GM18951 (cell line): Measurements from ENCODE around the gene ALS2CL.
"Not testable (repeated sequence)": the region's sequence is repeated elsewhere in the genome, so short reads cannot be mapped to it uniquely, and the experiment has no call there.

Source experiments
- POLR2A ChIP-seq: IDR thresholded peaks from 4 replicates; pipeline ENCODE4 v1.6.1; 2011; ENCODE audit warnings: mild to moderate bottlenecking; ENCODE audit not compliant: insufficient read length, insufficient read depth; ENCODE audit errors: extremely low read depth
- in situ Hi-C: fragments of 300-500 bp; cut with MboI; formaldehyde crosslinking; loops from one replicate; pipeline ENCODE4 v1.12.0; 2022; ENCODE audit warnings: low sequenced_read_pairs, mixed read lengths, inconsistent platforms; ENCODE audit not compliant: unreplicated experiment

ALS2CL gene, protein sequence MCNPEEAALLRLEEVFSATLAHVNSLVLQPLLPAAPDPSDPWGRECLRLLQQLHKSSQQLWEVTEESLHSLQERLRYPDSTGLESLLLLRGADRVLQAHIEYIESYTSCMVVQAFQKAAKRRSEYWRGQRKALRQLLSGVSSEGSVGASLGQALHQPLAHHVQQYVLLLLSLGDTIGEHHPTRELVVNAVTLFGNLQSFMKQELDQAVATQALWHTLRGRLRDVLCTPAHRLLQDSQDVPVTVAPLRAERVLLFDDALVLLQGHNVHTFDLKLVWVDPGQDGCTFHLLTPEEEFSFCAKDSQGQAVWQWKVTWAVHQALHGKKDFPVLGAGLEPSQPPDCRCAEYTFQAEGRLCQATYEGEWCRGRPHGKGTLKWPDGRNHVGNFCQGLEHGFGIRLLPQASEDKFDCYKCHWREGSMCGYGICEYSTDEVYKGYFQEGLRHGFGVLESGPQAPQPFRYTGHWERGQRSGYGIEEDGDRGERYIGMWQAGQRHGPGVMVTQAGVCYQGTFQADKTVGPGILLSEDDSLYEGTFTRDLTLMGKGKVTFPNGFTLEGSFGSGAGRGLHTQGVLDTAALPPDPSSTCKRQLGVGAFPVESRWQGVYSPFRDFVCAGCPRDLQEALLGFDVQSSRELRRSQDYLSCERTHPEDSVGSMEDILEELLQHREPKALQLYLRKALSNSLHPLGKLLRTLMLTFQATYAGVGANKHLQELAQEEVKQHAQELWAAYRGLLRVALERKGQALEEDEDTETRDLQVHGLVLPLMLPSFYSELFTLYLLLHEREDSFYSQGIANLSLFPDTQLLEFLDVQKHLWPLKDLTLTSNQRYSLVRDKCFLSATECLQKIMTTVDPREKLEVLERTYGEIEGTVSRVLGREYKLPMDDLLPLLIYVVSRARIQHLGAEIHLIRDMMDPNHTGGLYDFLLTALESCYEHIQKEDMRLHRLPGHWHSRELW

DNA sequence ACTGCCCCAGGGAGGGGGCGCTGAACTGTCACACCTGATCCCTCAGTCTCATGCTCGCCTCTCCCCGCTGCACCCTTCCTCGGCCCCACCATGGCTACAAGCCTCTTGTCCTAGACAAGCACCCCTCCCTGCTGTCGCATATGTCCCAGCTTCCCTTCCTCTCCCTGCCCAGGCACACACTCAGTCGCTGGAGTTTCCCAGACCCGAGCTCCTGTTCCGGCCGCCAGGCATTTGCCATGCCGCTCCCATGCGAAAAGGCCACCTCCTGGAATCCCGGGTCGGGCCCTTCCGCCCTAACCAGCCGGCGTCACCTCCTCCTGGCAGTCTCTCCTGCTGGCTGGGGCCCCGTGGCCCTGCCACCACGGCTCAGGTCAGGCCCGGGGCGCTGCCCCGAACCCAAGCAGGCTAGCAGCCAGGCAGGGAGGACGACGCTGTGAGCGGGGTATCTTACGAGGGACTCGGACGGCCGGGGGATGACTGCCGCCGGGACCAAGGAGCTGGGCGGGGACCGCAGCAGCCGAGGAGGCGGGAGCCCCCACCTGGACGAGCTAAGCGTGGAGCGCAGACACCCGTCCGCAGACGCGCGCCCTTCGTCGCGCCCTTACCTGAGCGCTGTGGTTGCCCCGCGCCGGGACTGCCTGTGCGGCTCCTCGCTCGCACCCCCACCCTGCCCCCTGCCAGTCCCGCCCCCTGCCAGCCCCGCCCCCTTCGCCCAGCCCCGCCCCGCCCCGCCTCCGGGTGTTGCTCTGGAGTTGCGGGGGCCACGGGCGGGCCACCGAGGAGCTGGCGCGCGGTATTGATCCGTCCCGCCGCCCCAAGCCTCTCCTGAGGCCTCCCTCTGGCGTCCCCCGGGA is at the start of gene ALS2CL:
Gene ALS2CL, minus strand, starts transcription at position 642 of the 854 bp plus-strand sequence. CDS start 4,239 bp downstream, outside the sequence.
- TF ChIP-seq POLR2A: no peak
- in situ Hi-C loops: no loop called here

DNA sequence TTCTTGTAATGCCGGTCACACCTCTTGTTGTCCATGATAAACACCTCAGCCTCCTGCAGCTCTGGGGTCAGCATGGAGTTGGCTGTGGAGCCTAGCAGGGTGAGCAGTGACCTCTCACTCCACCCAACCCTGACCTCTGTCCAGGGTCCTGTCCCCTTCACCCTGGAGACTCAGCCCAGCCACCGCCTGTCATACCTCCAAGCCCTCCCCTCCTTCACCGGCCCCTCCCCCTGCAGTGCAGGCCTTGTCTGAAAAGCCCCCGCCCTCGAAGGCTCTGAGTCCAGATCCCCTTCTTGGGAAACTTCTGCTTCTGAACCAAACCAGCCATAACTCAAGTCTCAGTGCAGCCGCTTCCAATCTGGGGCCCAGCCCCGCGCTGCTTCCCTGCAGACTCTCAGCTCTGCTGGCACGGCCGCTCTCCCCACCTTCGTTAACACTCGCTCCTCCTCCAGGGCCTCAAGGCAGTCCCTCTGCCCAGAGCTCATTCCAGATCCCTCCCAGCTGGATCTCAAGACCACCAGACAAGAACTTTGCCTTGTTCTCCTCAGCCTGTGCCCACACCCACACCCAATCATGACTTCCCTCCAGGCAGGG is 49.6 kb upstream of the ALS2CL start:
- TF ChIP-seq POLR2A: no peak
- in situ Hi-C loops: no loop called here

DNA sequence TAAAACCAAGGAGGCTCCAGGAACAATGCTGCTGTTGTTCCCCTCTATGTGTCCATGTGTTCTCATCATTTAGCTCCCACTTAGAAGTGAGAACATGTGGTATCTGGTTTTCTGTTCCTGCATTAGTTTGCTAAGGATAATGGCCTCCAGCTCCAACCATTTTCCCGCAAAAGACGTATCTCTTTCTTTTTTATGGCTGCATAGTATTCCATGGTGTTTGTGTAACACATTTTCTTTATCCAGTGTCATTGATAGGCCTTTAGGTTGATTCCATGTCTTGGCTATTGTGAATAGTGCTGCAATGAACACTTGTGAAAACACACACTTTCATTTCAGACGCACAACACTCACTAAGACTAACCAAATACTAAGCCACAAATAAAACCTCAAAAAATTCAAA is 46.1 kb upstream of the ALS2CL start:
- in situ Hi-C loops: not testable (repeated sequence)

DNA sequence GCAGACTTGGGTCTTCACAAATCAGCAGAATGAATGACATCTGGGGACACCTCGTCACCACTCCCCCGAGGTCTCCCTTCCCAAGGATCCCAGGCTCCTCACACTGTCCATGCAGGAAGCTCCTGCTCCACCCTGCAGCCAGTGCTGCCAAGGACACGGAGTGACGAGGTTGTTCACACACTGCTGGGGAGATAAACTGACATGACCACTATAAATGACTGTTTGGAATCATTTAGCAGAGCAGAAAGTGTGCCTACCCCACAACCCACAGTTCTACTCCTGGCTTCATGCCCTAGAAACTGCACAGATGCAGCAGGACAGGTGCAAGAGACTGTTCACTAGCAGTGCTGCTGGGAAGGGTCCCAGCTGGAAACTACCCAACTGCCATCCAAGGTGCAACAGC is 43.9 kb upstream of the ALS2CL start:
- in situ Hi-C loops: no loop called here
- TF ChIP-seq POLR2A: no peak

DNA sequence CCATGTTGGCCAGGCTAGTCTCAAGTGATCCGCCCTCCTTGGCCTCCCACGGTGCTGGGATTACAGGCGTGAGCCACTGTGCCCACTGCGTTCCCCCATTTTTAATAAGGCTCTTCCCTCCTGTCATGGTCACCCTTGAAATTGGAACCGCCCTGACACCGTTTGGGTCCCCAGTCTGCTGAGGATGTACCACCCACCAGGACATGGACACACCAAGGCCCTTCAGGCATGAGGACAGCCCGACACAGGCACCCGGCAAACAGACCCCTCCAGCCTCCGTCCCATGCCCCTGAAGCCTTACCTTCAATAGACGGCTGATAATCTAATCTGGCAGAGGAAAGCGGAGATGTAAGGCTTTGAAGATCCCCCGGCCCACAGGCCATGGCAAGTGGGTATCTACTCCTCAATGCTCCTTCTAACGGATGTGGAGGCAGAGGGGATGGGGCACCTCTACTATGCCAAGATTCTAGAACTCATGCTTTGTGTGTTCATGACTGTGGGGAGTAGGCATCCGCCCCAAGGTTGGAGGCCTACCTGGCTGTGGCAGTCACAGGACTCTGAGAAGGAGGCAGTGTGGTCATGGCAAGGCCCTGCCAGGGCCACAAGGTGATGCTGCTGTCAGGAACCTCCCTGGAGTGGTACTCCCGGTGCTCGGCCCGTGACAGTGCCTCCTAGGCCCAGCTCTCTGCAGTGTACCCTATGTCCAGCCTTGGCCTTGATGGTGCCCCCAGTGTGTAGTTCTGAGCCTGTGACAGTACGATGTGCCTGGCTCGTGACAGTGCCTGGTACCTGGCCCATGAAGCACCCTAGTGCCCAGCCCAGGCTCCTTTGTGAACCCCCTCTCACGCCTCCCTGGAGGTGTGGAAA is 42.8 kb upstream of the ALS2CL start:
- TF ChIP-seq POLR2A: no peak

DNA sequence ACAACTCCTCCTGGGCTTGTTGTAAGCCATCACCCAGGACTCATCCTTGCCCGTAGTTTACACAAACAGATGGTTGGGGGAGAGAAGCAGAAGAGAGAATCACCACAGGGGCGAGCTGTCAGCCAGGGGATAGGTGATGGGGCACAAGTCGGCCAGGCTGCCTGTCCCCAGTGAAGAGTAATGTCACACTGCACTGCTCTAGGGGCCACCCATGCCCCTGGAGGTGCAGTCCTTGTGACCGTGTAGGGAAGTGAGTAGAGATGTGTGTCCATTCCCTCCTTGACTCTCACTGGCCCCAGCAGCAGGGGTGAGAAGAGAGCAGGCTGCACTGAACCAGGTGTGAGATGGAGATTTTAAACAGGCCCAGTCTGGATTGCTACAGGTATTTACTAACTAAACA is 41.3 kb upstream of the ALS2CL start:
- in situ Hi-C loops: no loop called here
- TF ChIP-seq POLR2A: no peak

More for the DNA sequence above, 42.8 kb upstream of the ALS2CL start:
- in situ Hi-C loops: no loop called here

DNA sequence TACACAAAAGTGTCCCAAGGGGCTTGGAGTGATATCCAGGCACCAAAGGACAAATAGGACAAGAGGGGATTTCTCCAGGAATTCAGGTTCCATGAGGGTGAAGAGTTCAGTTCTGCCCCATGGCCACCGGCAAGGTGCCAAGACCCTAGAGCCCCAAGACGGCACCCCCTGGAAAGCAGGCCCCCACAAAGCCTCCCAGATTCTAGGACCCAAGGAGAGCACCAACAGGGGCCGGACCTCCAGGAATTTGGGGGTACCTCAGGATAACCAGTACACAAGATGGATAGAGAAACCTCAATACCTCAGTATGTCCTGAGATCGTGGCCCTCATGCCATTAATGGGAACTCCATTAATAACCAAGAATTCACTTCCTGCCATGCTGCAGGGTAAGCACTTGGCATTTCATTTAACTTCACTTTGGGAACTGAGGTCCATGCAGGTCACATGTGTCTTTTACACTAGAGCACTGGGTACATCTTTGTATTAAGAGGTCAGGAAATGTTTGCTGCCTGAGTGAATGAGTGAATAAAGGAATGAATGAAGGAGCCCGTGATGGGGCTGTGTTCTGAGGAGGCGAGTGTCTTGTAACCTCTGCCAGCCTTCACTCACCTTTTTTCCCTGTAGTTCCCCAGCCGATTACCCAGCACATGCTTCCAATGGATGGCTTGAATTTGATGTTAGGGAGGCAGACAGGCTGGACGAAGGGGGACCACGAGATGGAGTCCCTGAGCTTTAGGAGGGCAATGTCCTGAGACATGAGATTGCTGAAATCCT is 39.7 kb upstream of the ALS2CL start:
- in situ Hi-C loops: no loop called here
- no peak for TF ChIP-seq POLR2A

DNA sequence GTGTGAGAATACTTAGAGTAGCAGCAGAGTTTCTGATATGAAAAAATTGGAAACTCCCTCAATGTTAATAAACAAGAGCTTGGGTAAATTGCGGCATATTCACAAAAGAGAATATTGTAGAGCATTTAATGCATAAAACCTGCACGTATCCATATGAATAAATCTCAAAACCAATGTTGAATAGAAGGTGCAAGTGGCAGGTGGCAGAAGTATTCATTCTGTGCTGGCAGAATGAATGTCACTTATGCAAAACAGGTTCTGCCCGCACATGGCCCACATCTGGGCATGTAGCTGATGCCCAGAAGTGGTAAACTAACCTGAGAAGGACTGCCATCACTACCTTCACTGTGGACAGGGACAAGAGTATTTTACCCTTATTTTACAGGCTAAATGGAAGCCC is 38.3 kb upstream of the ALS2CL start:
- in situ Hi-C loops: no loop called here
- TF ChIP-seq POLR2A: no peak

DNA sequence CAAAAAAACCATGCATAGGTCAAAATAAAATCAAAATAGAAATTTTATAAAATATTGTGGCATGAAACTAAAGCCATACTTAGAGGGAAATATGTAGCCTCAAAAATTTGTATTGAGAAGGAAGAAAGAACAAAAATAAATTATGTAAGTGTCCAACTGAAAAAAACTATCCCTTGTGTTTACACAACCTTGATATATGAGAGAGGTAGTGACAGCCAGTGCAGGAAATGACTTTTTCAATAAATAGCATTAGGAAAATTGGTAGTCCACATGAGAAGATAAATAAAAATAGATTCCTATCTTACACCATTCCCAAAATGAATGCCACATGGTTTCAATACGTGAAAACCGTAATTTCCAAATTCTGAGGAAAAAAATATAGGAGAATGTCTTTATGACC is 37.3 kb upstream of the ALS2CL start:
- no peak for TF ChIP-seq POLR2A
- in situ Hi-C loops: no loop called here

DNA sequence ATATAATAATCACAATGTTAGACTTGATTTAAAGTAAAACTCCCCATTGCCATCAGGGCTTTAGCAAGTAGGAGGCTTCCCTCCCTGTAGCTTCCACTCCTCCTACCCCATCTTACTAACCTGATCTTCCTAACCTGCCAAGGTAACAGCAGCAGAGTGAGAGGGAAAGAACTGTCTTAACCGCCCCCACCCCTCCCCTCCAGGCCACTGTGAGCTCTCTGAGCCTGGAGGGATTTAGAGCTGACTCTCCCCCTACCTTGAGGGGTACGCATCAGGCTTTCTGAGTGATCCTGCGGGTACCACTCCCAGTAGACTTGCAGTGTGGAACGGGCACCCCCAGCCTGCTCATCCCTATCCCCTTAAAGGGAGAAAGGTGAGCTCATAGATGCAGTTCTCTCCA is 35.6 kb upstream of the ALS2CL start:
- TF ChIP-seq POLR2A: no peak
- in situ Hi-C loops: no loop called here
